PC-9 (cell line): ENCODE results near the gene LRRC3C. TPM values are rescaled to one million over a fixed set of nuclear protein-coding genes. Genes with fewer than 3 reads are reported as not detected.

Experiments used
- BruUV-seq: library from RNA; stranded (reverse); fragments of 400-500 nt; replicated peaks from 2 replicates; lab custom pipeline; 2021; lab: Mats Ljungman, UMichigan
- CTCF ChIA-PET: fragments of 300-600 bp; sonication (Branson Sonifier 250); formaldehyde crosslinking; loops from one replicate; lab custom pipeline; 2022; ENCODE audit warnings: antibody characterized with exemption; lab: Charles Lee
- POLR2A ChIA-PET: fragments of 300-600 bp; sonication (Branson Sonifier 250); formaldehyde crosslinking; loops from one replicate; lab custom pipeline; 2022; ENCODE audit warnings: antibody characterized with exemption; ENCODE audit not compliant: unreplicated experiment; lab: Charles Lee
- DNase-seq, 2 experiments: peaks; one replicate each; pipeline versions ENCODE4 v3.0.0 to v3.0.0-alpha.2; 2015 to 2022; ENCODE audit warnings: mixed read lengths in 1 of 2
- H2AFZ ChIP-seq: fragments of 200-600 bp; sonication (generic); 2 replicates; pipeline ENCODE4 v1.8.1; 2017; ENCODE audit warnings: antibody characterized with exemption
- H3F3A ChIP-seq: fragments of 200-600 bp; sonication (generic); 2 replicates; pipeline ENCODE4 v1.8.1; 2017; ENCODE audit warnings: antibody characterized with exemption, mild to moderate bottlenecking, low read depth; ENCODE audit not compliant: insufficient read depth
- H3K27ac ChIP-seq: fragments of 200-600 bp; sonication (generic); 2 replicates; pipeline ENCODE4 v1.6.1; 2016; ENCODE audit warnings: mixed run types
- H3K27me3 ChIP-seq: fragments of 200-600 bp; sonication (generic); 2 replicates; pipeline ENCODE4 v1.6.1; 2016; ENCODE audit warnings: low read depth, mixed run types; ENCODE audit not compliant: insufficient read depth
- H3K36me3 ChIP-seq: fragments of 200-600 bp; sonication (generic); 2 replicates; pipeline ENCODE4 v1.6.1; 2016; ENCODE audit warnings: low read depth, mixed run types
- H3K4me1 ChIP-seq: fragments of 200-600 bp; sonication (generic); replicated peaks from 2 replicates; pipeline ENCODE4 v1.6.1; 2016; ENCODE audit warnings: mixed run types; ENCODE audit not compliant: insufficient read depth
- H3K4me2 ChIP-seq: fragments of 200-600 bp; sonication (generic); 2 replicates; pipeline ENCODE4 v1.6.1; 2017; ENCODE audit warnings: mixed run types
- H3K4me3 ChIP-seq: fragments of 200-600 bp; sonication (generic); 2 replicates; pipeline ENCODE4 v1.6.1; 2016; ENCODE audit warnings: mixed run types
- H3K79me2 ChIP-seq: fragments of 200-600 bp; sonication (generic); 2 replicates; pipeline ENCODE4 v1.6.1; 2017; ENCODE audit warnings: low read depth, mixed run types
- H3K9me2 ChIP-seq: fragments of 200-600 bp; sonication (generic); 2 replicates; pipeline ENCODE4 v1.8.1; 2017; ENCODE audit warnings: mild to moderate bottlenecking; ENCODE audit not compliant: insufficient read depth
- H3K9me3 ChIP-seq: fragments of 200-600 bp; sonication (generic); 2 replicates; pipeline ENCODE4 v1.8.1; 2016; ENCODE audit warnings: low read depth; ENCODE audit not compliant: insufficient read depth
- H4K20me1 ChIP-seq: fragments of 200-600 bp; sonication (generic); 2 replicates; pipeline ENCODE4 v1.8.1; 2017; ENCODE audit not compliant: insufficient read depth
- CTCF ChIP-seq: fragments of 200-600 bp; sonication (generic); conservative IDR thresholded peaks from 2 replicates; pipeline ENCODE4 v1.6.1; 2017; ENCODE audit warnings: mixed run types, antibody characterized with exemption, mild to moderate bottlenecking, moderate library complexity
- EZH2 ChIP-seq: fragments of 200-600 bp; sonication (generic); IDR thresholded peaks from 2 replicates; pipeline ENCODE4 v1.8.0; 2017; ENCODE audit warnings: antibody characterized with exemption, low read depth
- intact Hi-C: fragments of 100-400 bp; cut with micrococcal nuclease; formaldehyde crosslinking; loops from one replicate; pipeline ENCODE4 v1.10.0; 2022; ENCODE audit not compliant: unreplicated experiment
- total RNA-seq: library from RNA; stranded (reverse); gene quantifications from 2 replicates; pipeline ENCODE4 v1.2.3, GENCODE V29; 2021

Gene LRRC3C
- total RNA-seq, 1 experiment from 2014 or later, result not detected

- H3K4me3 ChIP-seq, result no peak overlapping the region
- H4K20me1 ChIP-seq, result no peaks in the 10 kb centered on the region
- no peaks in the 10 kb centered on the region for H3K36me3 ChIP-seq
- peaks cover under 1% of the 10 kb centered on the region; the same call in 1 of the 2 replicates for H3K4me1 ChIP-seq
- H3K79me2 ChIP-seq, result no peaks in the 10 kb centered on the region
- ChIA-PET CTCF (no interaction called here), POLR2A (no interaction called here)
- H2AFZ ChIP-seq, result no peak overlapping the region
- no peaks in the 10 kb centered on the region for H3K9me2 ChIP-seq
- no peak overlapping the region for H3K27ac ChIP-seq
- no peaks in the 10 kb centered on the region for H3K9me3 ChIP-seq
- H3F3A ChIP-seq, result peaks cover 10% of the 10 kb centered on the region; the same call in 1 of the 2 replicates
- no peak overlapping the region for H3K4me2 ChIP-seq
- TF ChIP-seq EZH2 (no peak), CTCF (no peak)
- H3K27me3 ChIP-seq, result 0 out of 2 replicates have a peak, but pooled peaks cover 8% of the 10 kb centered on the region
- intact Hi-C loops, result no loop called here
- DNase-seq, result no peak
- no TSS peak for BruUV-seq
Measured at GRCh38 chr17:39968761-39969160, 41.2 kb downstream of the LRRC3C start.

- Histone ChIP-seq H4K20me1 (no peaks in the 10 kb centered on the region), H3K9me3 (no peaks in the 10 kb centered on the region), H3K27ac (no peak overlapping the region), H3K9me2 (no peaks in the 10 kb centered on the region), H3F3A (peaks cover 4% of the 10 kb centered on the region; the same call in 1 of the 2 replicates), H3K27me3 (0 out of 2 replicates have a peak, but pooled peaks cover 8% of the 10 kb centered on the region), H3K4me1 (no peaks in the 10 kb centered on the region), H3K79me2 (no peaks in the 10 kb centered on the region), H3K4me3 (no peak overlapping the region), H3K4me2 (no peak overlapping the region), H3K36me3 (no peaks in the 10 kb centered on the region), H2AFZ (no peak overlapping the region)
- ChIA-PET POLR2A (no interaction called here), CTCF (no interaction called here)
- intact Hi-C loops, result no loop called here
- TF ChIP-seq EZH2, result no peak
- no peak for TF ChIP-seq CTCF
- BruUV-seq, result no TSS peak
- DNase-seq, result no peak
Measured at GRCh38 chr17:39969375-39969774, 41.8 kb downstream of the LRRC3C start.

- no peak for DNase-seq
- no peaks in the 10 kb centered on the region for H4K20me1 ChIP-seq
- intact Hi-C loops, result no loop called here
- H3K9me2 ChIP-seq, result no peaks in the 10 kb centered on the region
- no peak overlapping the region for H2AFZ ChIP-seq
- ChIA-PET CTCF (no interaction called here), POLR2A (no interaction called here)
- no peak overlapping the region for H3K27ac ChIP-seq
- no peaks in the 10 kb centered on the region for H3K36me3 ChIP-seq
- H3K27me3 ChIP-seq, result 0 out of 2 replicates have a peak, but pooled peaks cover 8% of the 10 kb centered on the region
- no peaks in the 10 kb centered on the region for H3K79me2 ChIP-seq
- TF ChIP-seq EZH2 (no peak), CTCF (no peak)
- H3K4me2 ChIP-seq, result no peak overlapping the region
- no TSS peak for BruUV-seq
- no peaks in the 10 kb centered on the region for H3F3A ChIP-seq
- H3K4me3 ChIP-seq, result no peak overlapping the region
- H3K9me3 ChIP-seq, result no peaks in the 10 kb centered on the region
- no peaks in the 10 kb centered on the region for H3K4me1 ChIP-seq
Measured at GRCh38 chr17:39970157-39970692, 42.7 kb downstream of the LRRC3C start.
